Hepatic stellate cell (primary cell): Measurements from ENCODE around the gene MRPL23.

Source experiments
- DNase-seq: peaks from one replicate; pipeline ENCODE4 v3.0.0; 2011; ENCODE audit warnings: low spot score

Gene MRPL23

GRCh38 chr11:1990872-1991578 lies 43.9 kb downstream of the MRPL23 start:
- no peak for DNase-seq

- DNase-seq: no peak
Measured at GRCh38 chr11:1992111-1992510, 45.0 kb downstream of the MRPL23 start.

- no peak for DNase-seq
Measured at GRCh38 chr11:1994121-1994520, 47.0 kb downstream of the MRPL23 start.

- DNase-seq: no peak
Measured at GRCh38 chr11:1997755-1998154, 50.6 kb downstream of the MRPL23 start, which contains the start of gene H19. TSS of gene H19 (minus strand) at chr11:1997842.

GRCh38 chr11:1998290-1998689 lies 51.2 kb downstream of the MRPL23 start:
- DNase-seq: no peak

- no peak for DNase-seq
Measured at GRCh38 chr11:1998861-1999260, 51.7 kb downstream of the MRPL23 start.

GRCh38 chr11:2002042-2002776 lies 55.1 kb downstream of the MRPL23 start:
- DNase-seq: no peak

GRCh38 chr11:2002807-2003206 lies 55.7 kb downstream of the MRPL23 start:
- DNase-seq: no peak

GRCh38 chr11:2004466-2004865 lies 57.3 kb downstream of the MRPL23 start:
- DNase-seq: no peak
